Body of pancreas (tissue), 4 donors: ENCODE results near the gene TBC1D13.
A peak's percentile ranks its signal among the peaks of the same experiment; 100 is the strongest.
"Not testable (repeated sequence)": the region's sequence is repeated elsewhere in the genome, so short reads cannot be mapped to it uniquely, and the experiment has no call there.

Experiments used
- CTCF ChIP-seq, 7 experiments: fragments of 450-650 bp in 4 of 7; fragments of 200-600 bp in 3 of 7; sonication (generic) in 3 of 7; IDR thresholded peaks; one replicate each; pipeline ENCODE4 v1.5.1; 2016 to 2019; ENCODE audit warnings: antibody characterized with exemption in 7 of 7
- POLR2A ChIP-seq, 3 donors: fragments of 450-650 bp; IDR thresholded peaks; one replicate each; pipeline ENCODE4 v1.6.1; 2016; ENCODE audit warnings: antibody characterized with exemption in 3 of 3, mild to moderate bottlenecking in 2 of 3

GRCh38 chr9:128851779-128852600 is 64.9 kb downstream of the TBC1D13 start:
- peak; percentile 49 to 86 (median 72) for TF ChIP-seq CTCF (IDR thresholded peaks at IDR 0.05)
- TF ChIP-seq POLR2A (IDR thresholded peaks at IDR 0.05), result not testable (repeated sequence)
